ENCODE measurements around the gene CR1.
"Not testable (repeated sequence)": the region's sequence is repeated elsewhere in the genome, so short reads cannot be mapped to it uniquely, and the experiment has no call there.

Gene CR1

GRCh38 chr1:207673399-207673798 lies 177.4 kb downstream of the CR1 start:
- no peak for TF ChIP-seq CTCF (IDR thresholded peaks at IDR 0.05; ENCODE audit: low read depth, low read length, missing control alignments)
- H3K4me3 ChIP-seq (ENCODE audit: low read depth, low read length), result no peak overlapping the region
- no peak for DNase-seq (ENCODE audit: low read depth)

- H3K4me3 ChIP-seq (ENCODE audit: low read depth, low read length), result no peak overlapping the region
- no peak for DNase-seq (ENCODE audit: low read depth)
- TF ChIP-seq CTCF (IDR thresholded peaks at IDR 0.05; ENCODE audit: low read depth, low read length, missing control alignments), result no peak
These were observed 180.2 kb downstream of the CR1 start for GRCh38 chr1:207676153-207676552.

- DNase-seq (ENCODE audit: low read depth); H3K4me3 ChIP-seq (ENCODE audit: low read depth, low read length): not testable (repeated sequence)
These were observed 184.8 kb downstream of the CR1 start for GRCh38 chr1:207680590-207681388.

GRCh38 chr1:207682872-207683434 lies 187.0 kb downstream of the CR1 start:
- DNase-seq (ENCODE audit: low read depth); H3K4me3 ChIP-seq (ENCODE audit: low read depth, low read length): not testable (repeated sequence)

GRCh38 chr1:207690551-207690950 lies 194.6 kb downstream of the CR1 start:
- not testable (repeated sequence) for DNase-seq (ENCODE audit: low read depth); H3K4me3 ChIP-seq (ENCODE audit: low read depth, low read length)

GRCh38 chr1:207691010-207691409 lies 195.1 kb downstream of the CR1 start:
- no peak for DNase-seq (ENCODE audit: low read depth)
- H3K4me3 ChIP-seq (ENCODE audit: low read depth, low read length), result no peak overlapping the region
- no peak for TF ChIP-seq CTCF (IDR thresholded peaks at IDR 0.05; ENCODE audit: low read depth, low read length, missing control alignments)
